NCI-H1436 (cell line): ENCODE measurements around the gene B4GALT3.

ENCODE experiments used
- DNase-seq: peaks from one replicate; lab custom pipeline; 2025; lab: John Stamatoyannopoulos, UW

The B4GALT3 gene

DNA sequence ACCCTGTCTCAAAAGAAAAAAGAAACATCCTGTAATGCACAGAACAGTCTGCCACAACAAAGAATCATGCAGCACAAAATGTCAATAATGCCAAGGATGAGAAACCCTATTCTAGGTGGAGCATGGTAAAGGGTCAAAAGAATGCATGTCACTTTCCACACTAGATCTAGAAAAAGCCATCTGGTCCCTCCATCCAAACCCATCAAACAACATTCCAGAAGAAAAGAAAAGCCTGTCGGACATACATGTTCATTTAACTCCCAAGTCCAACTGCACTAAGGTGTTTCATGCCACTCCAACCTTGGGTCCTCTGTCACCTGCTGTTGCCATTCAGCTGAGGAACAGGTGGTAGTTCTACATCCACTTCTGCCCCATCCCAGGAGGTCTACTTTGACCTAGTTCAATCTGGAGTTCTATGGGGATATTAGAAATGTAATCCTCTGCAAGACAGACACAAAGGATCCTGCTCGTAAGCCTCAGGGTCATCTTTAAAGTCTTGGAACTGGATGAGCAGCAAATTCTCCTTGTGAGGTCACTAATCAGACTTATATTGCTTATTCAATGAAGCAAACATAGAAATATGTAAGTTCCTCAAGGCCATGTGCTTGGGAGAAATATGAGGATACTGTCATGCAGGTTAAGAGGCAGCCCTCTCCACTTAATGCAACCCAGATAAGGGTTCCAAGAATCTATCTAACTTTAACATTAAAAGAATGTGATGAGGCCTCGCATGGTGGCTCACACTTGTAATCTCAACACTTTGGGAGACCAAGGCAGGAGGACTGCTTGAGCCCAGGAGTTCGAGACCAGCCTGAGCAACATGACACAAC, 48.5 kb downstream of the B4GALT3 start:
- no peak for DNase-seq

DNA sequence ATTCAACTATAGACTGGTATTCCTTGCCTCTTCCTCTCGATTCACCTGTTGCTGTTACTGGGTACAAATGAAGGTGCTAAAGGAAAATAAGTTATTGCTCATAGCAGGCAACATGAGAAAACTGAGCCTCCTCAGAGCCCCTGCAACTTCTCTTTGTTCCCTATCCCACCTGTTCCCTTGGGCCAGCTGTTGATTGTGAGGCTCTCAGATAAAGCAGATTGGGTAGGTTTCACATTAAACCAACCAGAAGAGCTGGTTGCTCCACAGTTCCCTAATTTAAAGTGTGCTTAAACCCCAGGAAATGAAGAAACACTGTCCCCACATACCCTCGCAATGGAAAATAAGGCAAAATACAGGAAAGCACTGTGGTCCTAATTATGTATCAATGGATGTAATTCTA, 49.7 kb downstream of the B4GALT3 start:
- no peak for DNase-seq

DNA sequence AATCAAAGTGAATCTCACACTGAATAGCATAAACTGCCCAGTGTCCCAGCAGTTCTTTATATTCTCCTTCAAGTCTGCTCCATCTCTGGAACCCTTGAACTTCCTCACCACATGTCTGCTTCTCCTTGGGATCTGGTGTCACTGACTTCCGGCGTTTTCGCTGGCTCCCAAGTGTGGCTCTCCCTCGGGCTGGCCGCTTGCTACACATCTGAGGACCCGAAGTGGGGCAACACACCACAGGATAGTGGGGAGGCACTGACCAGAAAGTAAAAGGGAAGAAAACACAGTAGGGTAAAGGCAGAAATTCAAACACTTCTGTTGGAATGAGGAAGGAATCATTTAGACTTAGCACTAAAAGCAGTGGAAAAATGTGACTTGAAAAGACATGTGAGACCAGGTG, 54.3 kb downstream of the B4GALT3 start:
- no peak for DNase-seq

DNA sequence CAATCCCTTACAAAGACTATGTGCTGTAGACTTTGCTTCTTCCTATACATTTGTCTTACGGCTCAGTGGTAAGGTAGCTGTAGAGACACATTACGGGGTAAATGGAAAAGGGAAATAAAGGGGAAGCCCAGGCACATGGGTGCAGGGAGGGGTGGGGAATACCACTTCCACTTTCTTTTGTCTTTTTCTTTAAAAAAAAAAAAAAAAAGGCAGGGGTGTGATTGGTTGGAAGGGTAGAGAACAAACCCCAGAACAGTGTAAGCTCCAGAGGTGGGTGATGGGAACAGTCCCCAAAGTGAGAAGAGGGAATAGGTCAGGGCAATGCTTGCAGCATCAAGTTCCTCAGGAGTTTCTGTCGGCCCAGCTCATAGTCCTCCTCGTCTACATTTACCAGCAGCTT, 55.5 kb downstream of the B4GALT3 start:
- DNase-seq, result no peak
